Measurements from ENCODE around the gene FKRP.

Gene FKRP

DNA sequence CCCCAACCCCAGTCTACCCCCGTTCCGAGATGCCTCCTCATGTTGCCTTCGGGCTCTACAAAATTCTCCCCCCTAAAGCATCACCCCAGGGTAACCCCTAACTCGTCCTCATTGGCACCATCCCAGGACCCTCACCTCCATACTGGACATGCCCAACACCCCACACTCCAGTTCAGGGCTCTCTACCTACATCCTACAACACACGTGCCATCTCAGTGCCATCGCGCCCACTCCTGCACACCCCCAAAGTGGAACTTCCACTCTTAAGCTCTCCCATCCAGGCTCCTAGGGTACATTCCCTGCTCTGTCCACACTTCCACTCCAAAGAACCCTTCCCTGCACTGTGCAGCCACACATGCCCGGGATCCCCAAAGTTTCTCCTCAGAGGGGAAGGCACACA lies 827 bp upstream of the FKRP start:
- peak overlapping the region; percentile 99 for H3K4me2 ChIP-seq (ENCODE audit: low read length)
- H3K79me1 ChIP-seq (ENCODE audit: low read length): peaks cover 27% of the 10 kb centered on the region
- H3K79me2 ChIP-seq (ENCODE audit: control insufficient read depth, insufficient read depth, low read length): peaks cover 58% of the 10 kb centered on the region
- no peak overlapping the region for H2BK5ac ChIP-seq (ENCODE audit: low read length)
- no CpG with 5 or more reads among the region's 8 CpGs for WGBS (ENCODE audit: extremely low coverage, insufficient coverage, low lambda C conversion rate)
- H3K56ac ChIP-seq (ENCODE audit: low read length): peak overlapping the region; percentile 99
- H2BK15ac ChIP-seq (replicated peaks; ENCODE audit: low read depth): no peak overlapping the region
- peak overlapping the region; percentile 100 for H3K18ac ChIP-seq (ENCODE audit: low read length)
- H3K27me3 ChIP-seq (ENCODE audit: insufficient read depth, low read length, poor library complexity): no peaks in the 10 kb centered on the region
- no peak overlapping the region for H3K27ac ChIP-seq (ENCODE audit: low read depth, low read length)
- DNase-seq: no peak
- peak overlapping the region; percentile 94 for H2AK5ac ChIP-seq (ENCODE audit: low read length)
- peak overlapping the region; percentile 99 for H3K4me3 ChIP-seq (ENCODE audit: low read length)
- no peaks in the 10 kb centered on the region for H3K36me3 ChIP-seq (ENCODE audit: control insufficient read depth, insufficient read depth, low read length)
- H3K4me1 ChIP-seq (ENCODE audit: control insufficient read depth, low read depth, low read length): peaks cover 10% of the 10 kb centered on the region
- H4K8ac ChIP-seq (ENCODE audit: low read depth, low read length): no peak overlapping the region
- H3K4ac ChIP-seq (ENCODE audit: low read depth, low read length): no peak overlapping the region
- peak overlapping the region; percentile 99 for H3K9ac ChIP-seq (ENCODE audit: low read length)
- H3K23ac ChIP-seq (ENCODE audit: low read length): peak overlapping the region; percentile 89
- H4K5ac ChIP-seq (ENCODE audit: low read length): no peak overlapping the region
- no peak overlapping the region for H2BK120ac ChIP-seq (ENCODE audit: low read depth, low read length)

DNA sequence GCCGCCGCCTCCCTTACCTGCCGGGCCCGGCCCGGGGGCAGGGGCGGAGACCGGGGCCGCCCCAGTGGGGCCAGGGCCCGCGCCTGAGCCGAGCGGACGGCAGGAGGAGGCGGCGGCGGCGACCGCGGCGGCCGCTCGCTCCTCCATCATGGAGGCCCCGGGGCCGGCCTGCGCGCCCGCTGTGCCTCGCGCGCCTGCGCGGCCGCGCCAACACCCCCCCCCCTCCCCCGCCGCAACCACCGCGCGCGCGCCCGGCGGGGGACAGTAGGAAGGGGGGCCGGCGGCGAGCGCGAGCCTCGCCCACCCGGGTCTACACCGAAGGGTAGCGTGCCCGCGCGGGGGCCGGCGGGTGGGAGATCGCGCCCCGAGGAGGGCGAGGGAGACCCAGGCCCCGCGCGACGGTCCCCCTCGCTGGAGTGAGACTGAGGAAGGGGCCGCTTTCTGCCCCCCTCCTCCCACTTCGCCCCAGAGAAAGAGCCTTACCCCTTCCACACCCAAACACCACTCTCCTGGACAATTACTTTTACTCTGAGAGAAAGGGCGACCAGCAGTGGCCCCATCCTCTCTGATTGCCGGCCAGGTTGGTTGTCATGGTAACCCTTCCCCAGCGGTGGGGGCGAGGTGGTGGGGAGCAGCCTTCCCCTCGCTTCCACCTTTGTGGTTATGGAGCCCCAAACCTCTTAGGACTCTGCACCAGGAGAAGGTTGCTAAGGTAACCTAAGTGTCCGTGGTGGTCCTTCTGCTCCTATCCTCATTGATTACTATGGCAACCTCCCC lies 612 bp downstream of the FKRP start, which contains the start of gene STRN4:
Gene STRN4, minus strand, starts transcription at position 170 of the 777 bp plus-strand sequence. Its CDS starts 20 bp downstream, at position 150.
- no peak within 1 kb of the TSS for H4K5ac ChIP-seq (ENCODE audit: low read length)
- peak; percentile 40 for DNase-seq
- H3K27me3 ChIP-seq (ENCODE audit: insufficient read depth, low read length, poor library complexity): no peaks in the 10 kb centered on the region
- H3K4me1 ChIP-seq (ENCODE audit: control insufficient read depth, low read depth, low read length): peaks cover 5% of the 10 kb centered on the region
- H4K8ac ChIP-seq (ENCODE audit: low read depth, low read length): peak within 1 kb of the TSS; percentile 0
- H3K56ac ChIP-seq (ENCODE audit: low read length): peak within 1 kb of the TSS; percentile 99
- H3K4me3 ChIP-seq (ENCODE audit: low read length): peak within 1 kb of the TSS; percentile 99
- WGBS (ENCODE audit: extremely low coverage, insufficient coverage, low lambda C conversion rate): no CpG with 5 or more reads among the region's 74 CpGs
- H2BK15ac ChIP-seq (replicated peaks; ENCODE audit: low read depth): no peak within 1 kb of the TSS
- H3K4me2 ChIP-seq (ENCODE audit: low read length): peak within 1 kb of the TSS; percentile 99
- H2AK5ac ChIP-seq (ENCODE audit: low read length): peak within 1 kb of the TSS; percentile 94
- no peaks in the 10 kb centered on the region for H3K36me3 ChIP-seq (ENCODE audit: control insufficient read depth, insufficient read depth, low read length)
- peak within 1 kb of the TSS; percentile 99 for H3K9ac ChIP-seq (ENCODE audit: low read length)
- peaks cover 44% of the 10 kb centered on the region for H3K79me2 ChIP-seq (ENCODE audit: control insufficient read depth, insufficient read depth, low read length)
- peak within 1 kb of the TSS; percentile 100 for H3K18ac ChIP-seq (ENCODE audit: low read length)
- peak within 1 kb of the TSS; percentile 84 for H3K4ac ChIP-seq (ENCODE audit: low read depth, low read length)
- peak within 1 kb of the TSS; percentile 94 for H3K23ac ChIP-seq (ENCODE audit: low read length)
- peak within 1 kb of the TSS; percentile 85 for H2BK120ac ChIP-seq (ENCODE audit: low read depth, low read length)
- H2BK5ac ChIP-seq (ENCODE audit: low read length): no peak within 1 kb of the TSS
- peak within 1 kb of the TSS; percentile 93 for H3K27ac ChIP-seq (ENCODE audit: low read depth, low read length)
- H3K79me1 ChIP-seq (ENCODE audit: low read length): peaks cover 17% of the 10 kb centered on the region

- H3K27ac ChIP-seq (ENCODE audit: low read depth, low read length): no peak overlapping the region
- no peak overlapping the region for H3K56ac ChIP-seq (ENCODE audit: low read length)
- no peak overlapping the region for H3K9ac ChIP-seq (ENCODE audit: low read length)
- peaks cover 24% of the 10 kb centered on the region for H3K79me2 ChIP-seq (ENCODE audit: control insufficient read depth, insufficient read depth, low read length)
- H3K23ac ChIP-seq (ENCODE audit: low read length): no peak overlapping the region
- no peak overlapping the region for H2AK5ac ChIP-seq (ENCODE audit: low read length)
- peaks cover 5% of the 10 kb centered on the region for H3K4me1 ChIP-seq (ENCODE audit: control insufficient read depth, low read depth, low read length)
- peak; percentile 85 for DNase-seq
- no peak overlapping the region for H4K8ac ChIP-seq (ENCODE audit: low read depth, low read length)
- H3K4me3 ChIP-seq (ENCODE audit: low read length): no peak overlapping the region
- no peak overlapping the region for H3K4ac ChIP-seq (ENCODE audit: low read depth, low read length)
- H2BK120ac ChIP-seq (ENCODE audit: low read depth, low read length): no peak overlapping the region
- WGBS (ENCODE audit: extremely low coverage, insufficient coverage, low lambda C conversion rate): no CpG with 5 or more reads among the region's 21 CpGs
- no peaks in the 10 kb centered on the region for H3K36me3 ChIP-seq (ENCODE audit: control insufficient read depth, insufficient read depth, low read length)
- peaks cover 13% of the 10 kb centered on the region for H3K79me1 ChIP-seq (ENCODE audit: low read length)
- H2BK15ac ChIP-seq (replicated peaks; ENCODE audit: low read depth): no peak overlapping the region
- no peak overlapping the region for H2BK5ac ChIP-seq (ENCODE audit: low read length)
- H3K27me3 ChIP-seq (ENCODE audit: insufficient read depth, low read length, poor library complexity): no peaks in the 10 kb centered on the region
- H3K4me2 ChIP-seq (ENCODE audit: low read length): no peak overlapping the region
- no peak overlapping the region for H4K5ac ChIP-seq (ENCODE audit: low read length)
- no peak overlapping the region for H3K18ac ChIP-seq (ENCODE audit: low read length)
Observed at GRCh38 chr19:46748325-46749109, 2.7 kb downstream of the FKRP start.

DNA sequence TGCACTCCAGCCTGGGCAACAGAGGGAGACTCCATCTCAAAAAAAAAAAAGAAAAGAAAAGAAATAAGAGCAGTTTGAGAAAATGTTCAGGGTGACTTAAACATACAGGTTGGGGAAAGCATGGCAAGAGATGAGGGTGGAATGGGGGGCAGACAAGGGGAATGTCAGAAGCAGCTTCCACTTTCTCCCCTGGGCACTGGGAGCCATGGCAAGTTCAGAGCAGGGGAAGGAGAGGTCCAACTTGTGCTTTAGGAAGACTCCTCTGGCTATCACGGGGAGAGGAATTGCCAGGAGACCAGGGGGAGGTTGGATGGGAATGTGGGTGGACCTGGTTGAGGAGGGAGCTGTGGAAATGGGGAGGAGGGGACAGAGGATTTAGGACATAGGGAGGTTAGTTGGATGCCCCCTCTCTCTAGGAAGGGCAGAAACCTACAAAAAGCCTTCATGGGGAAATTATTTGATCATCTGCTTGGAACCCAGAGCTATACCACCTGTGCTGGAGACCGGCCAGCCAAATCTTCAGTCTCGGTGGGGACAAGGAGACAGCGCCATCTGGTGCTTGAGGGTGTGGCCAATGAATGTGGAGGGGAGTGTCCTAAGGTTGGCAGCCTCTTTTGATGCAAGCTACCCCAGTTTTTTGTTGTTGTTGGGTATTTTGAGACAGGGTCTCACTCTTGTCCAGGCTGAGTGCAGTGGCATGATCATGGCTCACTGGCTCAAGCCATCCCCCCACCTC lies 7.7 kb downstream of the FKRP start:
- H4K5ac ChIP-seq (ENCODE audit: low read length): no peak overlapping the region
- H3K56ac ChIP-seq (ENCODE audit: low read length): no peak overlapping the region
- no peak overlapping the region for H3K4me2 ChIP-seq (ENCODE audit: low read length)
- DNase-seq: peak; percentile 70
- no peak overlapping the region for H3K23ac ChIP-seq (ENCODE audit: low read length)
- H3K18ac ChIP-seq (ENCODE audit: low read length): no peak overlapping the region
- no peak overlapping the region for H3K27ac ChIP-seq (ENCODE audit: low read depth, low read length)
- H4K8ac ChIP-seq (ENCODE audit: low read depth, low read length): no peak overlapping the region
- no peak overlapping the region for H2AK5ac ChIP-seq (ENCODE audit: low read length)
- H3K79me1 ChIP-seq (ENCODE audit: low read length): peaks cover 1% of the 10 kb centered on the region
- H3K27me3 ChIP-seq (ENCODE audit: insufficient read depth, low read length, poor library complexity): no peaks in the 10 kb centered on the region
- H2BK15ac ChIP-seq (replicated peaks; ENCODE audit: low read depth): no peak overlapping the region
- no peaks in the 10 kb centered on the region for H3K36me3 ChIP-seq (ENCODE audit: control insufficient read depth, insufficient read depth, low read length)
- no peaks in the 10 kb centered on the region for H3K79me2 ChIP-seq (ENCODE audit: control insufficient read depth, insufficient read depth, low read length)
- no peak overlapping the region for H2BK5ac ChIP-seq (ENCODE audit: low read length)
- no CpG with 5 or more reads among the region's 4 CpGs for WGBS (ENCODE audit: extremely low coverage, insufficient coverage, low lambda C conversion rate)
- H3K4ac ChIP-seq (ENCODE audit: low read depth, low read length): no peak overlapping the region
- no peak overlapping the region for H3K9ac ChIP-seq (ENCODE audit: low read length)
- H3K4me1 ChIP-seq (ENCODE audit: control insufficient read depth, low read depth, low read length): no peaks in the 10 kb centered on the region
- H2BK120ac ChIP-seq (ENCODE audit: low read depth, low read length): no peak overlapping the region
- no peak overlapping the region for H3K4me3 ChIP-seq (ENCODE audit: low read length)

DNA sequence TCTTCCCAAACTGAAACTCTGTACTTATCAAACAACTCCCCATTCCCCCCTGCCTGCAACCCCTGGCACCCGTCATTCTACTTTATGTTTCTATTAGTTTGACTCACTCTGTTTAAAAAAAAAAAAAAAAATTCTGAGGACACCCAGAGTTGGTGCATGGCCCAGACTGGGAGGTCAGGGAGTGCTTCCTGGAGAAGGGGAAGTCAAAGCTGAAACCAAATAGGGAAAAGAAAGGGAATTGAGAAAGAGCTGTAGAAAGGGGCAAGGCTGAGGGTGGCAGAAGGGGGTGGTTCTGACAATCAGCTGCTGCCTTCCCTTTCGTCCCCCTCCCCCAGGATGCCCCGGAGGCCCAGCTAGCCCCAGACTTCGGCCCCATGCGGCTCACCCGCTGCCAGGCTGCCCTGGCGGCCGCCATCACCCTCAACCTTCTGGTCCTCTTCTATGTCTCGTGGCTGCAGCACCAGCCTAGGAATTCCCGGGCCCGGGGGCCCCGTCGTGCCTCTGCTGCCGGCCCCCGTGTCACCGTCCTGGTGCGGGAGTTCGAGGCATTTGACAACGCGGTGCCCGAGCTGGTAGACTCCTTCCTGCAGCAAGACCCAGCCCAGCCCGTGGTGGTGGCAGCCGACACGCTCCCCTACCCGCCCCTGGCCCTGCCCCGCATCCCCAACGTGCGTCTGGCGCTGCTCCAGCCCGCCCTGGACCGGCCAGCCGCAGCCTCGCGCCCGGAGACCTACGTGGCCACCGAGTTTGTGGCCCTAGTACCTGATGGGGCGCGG lies 9.4 kb downstream of the FKRP start:
- Histone ChIP-seq H3K27me3 (ENCODE audit: insufficient read depth, low read length, poor library complexity) (no peaks in the 10 kb centered on the region), H3K4ac (ENCODE audit: low read depth, low read length) (no peak overlapping the region), H4K8ac (ENCODE audit: low read depth, low read length) (no peak overlapping the region), H2BK120ac (ENCODE audit: low read depth, low read length) (no peak overlapping the region), H3K4me3 (ENCODE audit: low read length) (no peak overlapping the region), H3K18ac (ENCODE audit: low read length) (no peak overlapping the region), H2BK15ac (replicated peaks; ENCODE audit: low read depth) (no peak overlapping the region), H4K5ac (ENCODE audit: low read length) (no peak overlapping the region), H3K36me3 (ENCODE audit: control insufficient read depth, insufficient read depth, low read length) (no peaks in the 10 kb centered on the region), H3K23ac (ENCODE audit: low read length) (no peak overlapping the region), H3K79me2 (ENCODE audit: control insufficient read depth, insufficient read depth, low read length) (no peaks in the 10 kb centered on the region), H3K4me1 (ENCODE audit: control insufficient read depth, low read depth, low read length) (no peaks in the 10 kb centered on the region), H3K27ac (ENCODE audit: low read depth, low read length) (no peak overlapping the region), H3K56ac (ENCODE audit: low read length) (no peak overlapping the region), H3K79me1 (ENCODE audit: low read length) (peaks cover 1% of the 10 kb centered on the region), H3K4me2 (ENCODE audit: low read length) (no peak overlapping the region), H2BK5ac (ENCODE audit: low read length) (no peak overlapping the region), H2AK5ac (ENCODE audit: low read length) (no peak overlapping the region), H3K9ac (ENCODE audit: low read length) (no peak overlapping the region)
- WGBS (ENCODE audit: extremely low coverage, insufficient coverage, low lambda C conversion rate): no CpG with 5 or more reads among the region's 39 CpGs
- no peak for DNase-seq
